Limb (tissue), 2 donors: ENCODE results near the gene TAS2R1.
"Not testable (repeated sequence)": the region's sequence is repeated elsewhere in the genome, so short reads cannot be mapped to it uniquely, and the experiment has no call there.

Experiments used
- DNase-seq, 2 donors: peaks; one replicate each; pipeline ENCODE4 v3.0.0-alpha.2; 2016; ENCODE audit errors: extremely low spot score in 2 of 2

Gene TAS2R1

GRCh38 chr5:9623661-9624060 lies 6.5 kb downstream of the TAS2R1 start:
- no peak for DNase-seq

DNA sequence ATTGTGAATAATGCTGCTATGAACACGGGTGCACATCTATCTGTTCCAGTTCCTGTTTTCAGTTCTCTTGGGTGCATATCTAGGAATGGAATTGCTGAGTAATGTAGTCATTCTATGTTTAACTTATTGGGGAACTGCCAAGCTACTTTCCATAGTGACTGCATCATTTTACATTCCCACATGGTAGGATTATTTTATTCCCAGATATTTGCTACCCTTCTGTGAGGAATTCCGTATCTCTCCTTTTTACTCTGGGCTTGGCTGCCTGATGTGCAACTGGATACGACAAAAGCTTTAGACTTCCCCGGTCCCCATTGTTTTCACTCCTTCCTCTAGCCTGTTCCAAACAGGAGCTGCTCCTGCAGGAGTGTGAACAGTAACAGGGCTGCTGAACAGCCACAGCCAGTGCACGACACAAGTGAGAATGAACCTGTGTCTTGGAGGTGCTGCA lies 7.2 kb downstream of the TAS2R1 start:
- DNase-seq: peak; percentile 38 to 86

- no peak for DNase-seq
Measured at GRCh38 chr5:9621379-9621903, 8.7 kb downstream of the TAS2R1 start.

DNA sequence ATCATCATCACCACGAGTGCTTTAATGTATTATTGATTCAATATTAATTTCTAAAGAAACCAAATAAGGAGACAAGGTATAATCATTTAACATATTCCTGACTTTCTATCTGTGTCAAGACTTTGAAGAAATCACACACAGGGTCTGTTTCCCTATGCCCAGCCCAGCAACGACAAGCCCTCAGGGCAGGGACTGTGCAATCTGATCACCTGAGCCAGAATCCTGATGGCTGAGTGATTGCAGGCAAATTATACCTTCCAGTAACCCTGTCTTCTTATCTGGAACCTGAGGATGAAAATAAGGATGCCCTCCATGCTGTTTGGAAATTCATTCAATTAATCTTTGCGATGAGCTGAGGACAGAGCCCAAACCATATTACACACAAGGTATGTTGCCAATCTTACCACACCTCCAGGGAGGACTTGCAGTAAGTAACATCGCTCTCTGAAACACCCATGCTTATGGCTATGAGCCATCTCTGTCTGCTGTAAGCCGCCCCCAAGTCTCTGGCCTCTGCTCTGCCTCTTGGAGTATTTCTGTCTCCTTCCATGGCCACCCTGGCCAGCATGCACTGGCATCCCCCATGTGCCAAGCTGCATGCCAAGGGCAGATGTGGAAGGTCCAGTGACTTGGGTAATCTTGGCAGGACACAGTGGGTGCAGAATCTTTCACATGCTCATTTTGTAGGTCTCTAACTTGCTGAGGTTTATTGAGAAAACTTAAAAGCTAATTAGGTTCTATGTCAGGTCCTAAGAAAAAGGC lies 10.6 kb downstream of the TAS2R1 start:
- DNase-seq: no peak

- DNase-seq: no peak
Measured at GRCh38 chr5:9617739-9618504, 12.2 kb downstream of the TAS2R1 start.

GRCh38 chr5:9617221-9617620 lies 12.9 kb downstream of the TAS2R1 start:
- no peak for DNase-seq

- DNase-seq: no peak
Measured at GRCh38 chr5:9615331-9615730, 14.8 kb downstream of the TAS2R1 start.

DNA sequence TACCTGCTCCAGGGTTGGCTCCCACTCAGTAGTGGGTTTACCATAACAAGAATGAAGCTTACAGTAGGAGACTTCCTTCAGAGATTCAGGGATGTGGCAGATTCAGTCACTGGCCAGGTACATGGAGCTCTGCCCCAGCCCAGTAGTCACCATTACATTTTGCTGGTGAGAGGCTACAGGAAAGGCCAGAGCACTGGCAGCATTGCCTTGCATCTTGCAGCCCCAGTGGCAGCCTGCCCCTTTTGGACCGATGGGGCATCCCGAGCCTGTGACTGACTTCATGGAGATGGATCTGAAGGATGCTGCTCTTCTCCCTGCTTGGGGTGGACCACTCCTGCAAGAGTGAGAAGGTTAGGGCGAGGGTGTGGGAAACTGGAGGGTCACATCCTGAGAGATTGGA lies 16.8 kb downstream of the TAS2R1 start:
- no peak for DNase-seq

GRCh38 chr5:9610969-9611368 lies 19.2 kb downstream of the TAS2R1 start:
- DNase-seq: no peak

- DNase-seq: no peak
Measured at GRCh38 chr5:9610364-9610763, 19.8 kb downstream of the TAS2R1 start.

GRCh38 chr5:9608093-9608492 lies 22.1 kb downstream of the TAS2R1 start:
- no peak for DNase-seq

- DNase-seq: no peak
Measured at GRCh38 chr5:9605041-9605838, 24.9 kb downstream of the TAS2R1 start.

DNA sequence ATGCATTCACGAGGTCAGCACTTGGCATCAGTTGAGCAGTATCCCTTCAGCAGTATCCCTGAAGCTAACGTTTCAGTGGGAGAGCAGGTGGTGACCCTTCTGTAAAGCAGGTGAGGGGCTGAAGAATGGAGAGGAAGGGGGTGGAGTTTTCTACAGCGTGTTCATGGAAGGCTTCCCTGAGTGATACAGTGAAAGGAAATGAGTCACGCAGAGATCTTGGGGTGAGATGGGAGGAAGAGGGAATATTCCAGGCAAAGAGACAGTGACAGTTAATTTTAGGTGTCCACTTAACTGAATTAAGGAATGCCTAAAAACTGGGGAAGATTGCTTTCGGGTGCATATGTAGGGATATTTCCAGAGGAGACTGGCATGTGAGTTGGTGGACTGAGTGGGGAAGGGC lies 25.7 kb downstream of the TAS2R1 start:
- DNase-seq: no peak

GRCh38 chr5:9601055-9601739 lies 29.0 kb downstream of the TAS2R1 start:
- DNase-seq: no peak

- DNase-seq: no peak
Measured at GRCh38 chr5:9599391-9599790, 30.8 kb downstream of the TAS2R1 start.

DNA sequence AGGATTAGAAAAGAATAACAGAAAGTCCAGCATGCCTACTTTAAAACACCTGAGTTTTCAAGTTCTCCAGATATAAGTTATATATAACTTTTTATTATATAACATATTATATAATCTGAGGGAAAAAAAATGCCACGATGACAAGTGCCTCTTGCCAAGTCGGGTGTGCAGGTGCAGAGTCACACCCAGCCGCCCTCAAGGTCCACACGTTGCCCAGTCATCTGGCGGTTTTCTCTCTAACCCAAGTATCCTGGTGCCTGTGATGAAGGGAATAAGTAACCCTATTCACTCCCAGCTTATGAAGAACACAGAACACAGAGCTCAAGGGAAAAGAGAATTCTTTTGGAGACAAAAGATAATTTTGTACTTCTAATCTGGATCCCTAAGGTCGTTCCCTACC lies 31.8 kb downstream of the TAS2R1 start:
- DNase-seq: not testable (repeated sequence)

DNA sequence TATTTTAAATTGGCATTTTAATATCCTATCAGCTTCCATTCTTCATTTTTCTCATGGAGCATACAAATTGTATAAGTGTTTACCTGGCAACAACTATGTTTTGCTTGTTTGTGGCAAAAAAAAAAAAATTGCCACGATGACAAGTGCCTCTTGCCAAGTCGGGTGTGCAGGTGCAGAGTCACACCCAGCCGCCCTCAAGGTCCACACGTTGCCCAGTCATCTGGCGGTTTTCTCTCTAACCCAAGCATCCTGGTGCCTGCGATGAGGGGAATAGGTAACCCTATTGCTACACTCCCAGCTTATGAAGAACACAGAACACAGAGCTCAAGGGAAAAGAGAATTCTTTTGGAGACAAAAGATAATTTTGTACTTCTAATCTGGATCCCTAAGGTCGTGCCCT lies 32.8 kb downstream of the TAS2R1 start:
- DNase-seq: not testable (repeated sequence)

- DNase-seq: no peak
Measured at GRCh38 chr5:9596824-9597223, 33.3 kb downstream of the TAS2R1 start.

DNA sequence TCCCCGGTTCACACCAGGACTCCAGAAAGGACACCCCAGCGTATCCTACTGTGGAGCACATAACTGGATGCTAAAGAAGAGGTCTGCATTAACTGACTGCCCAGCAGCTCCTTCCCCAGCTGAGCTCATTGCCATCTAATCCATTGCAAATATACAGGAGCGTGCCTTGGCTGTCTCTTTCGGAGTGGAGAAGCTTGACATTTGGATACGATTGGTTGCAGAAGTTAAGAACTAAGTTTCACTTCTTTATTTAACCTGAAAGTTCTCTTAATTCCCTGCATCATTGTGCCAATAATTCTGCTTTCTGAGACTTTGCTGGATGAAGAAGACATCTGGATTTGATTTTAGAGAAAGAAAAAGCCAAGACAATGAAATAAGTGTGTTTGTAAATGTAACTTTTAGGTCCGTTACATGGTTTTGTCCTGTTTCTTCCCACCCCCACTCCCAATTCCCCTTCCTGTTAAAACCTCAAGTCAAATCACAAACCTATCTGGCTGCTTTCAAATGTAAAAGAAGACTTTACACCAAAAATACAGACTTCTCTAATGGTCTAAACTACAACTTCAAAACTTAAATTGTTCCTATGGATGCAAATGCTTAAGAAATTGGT lies 33.9 kb downstream of the TAS2R1 start:
- peak in 1 of 2 donors; percentile 60 for DNase-seq

DNA sequence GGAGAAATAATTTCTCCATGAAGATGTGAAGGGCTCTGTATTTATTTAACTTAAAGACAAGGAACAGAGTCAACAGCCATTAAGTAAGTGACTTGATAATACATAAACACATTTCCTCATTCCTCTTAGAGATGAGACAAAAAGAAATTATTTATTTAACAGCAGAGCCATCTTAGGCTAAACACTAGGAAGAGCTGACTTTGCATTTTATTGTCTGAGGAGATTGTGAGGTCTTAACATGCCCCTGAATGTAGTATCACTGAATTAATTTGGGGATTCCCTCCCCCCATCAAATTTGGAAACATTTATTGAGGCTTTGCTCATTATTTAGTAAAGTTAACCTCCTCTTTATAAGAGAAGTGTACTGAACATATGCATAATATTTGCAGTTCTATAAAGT lies 35.2 kb downstream of the TAS2R1 start:
- DNase-seq: no peak
